Measurements from ENCODE around the gene SLC9A6.

The SLC9A6 gene

GRCh38 chrX:135985973-135986310, 707 bp downstream of the SLC9A6 start:
- DNase-seq (ENCODE audit: extremely low read depth, low read depth), result no peak
- no peak for TF ChIP-seq CTCF (IDR thresholded peaks at IDR 0.05; ENCODE audit: low read depth, low read length, missing control alignments)
- H3K4me3 ChIP-seq (replicated peaks; ENCODE audit: low read depth, low read length), result peak overlapping the region; percentile 61

- TF ChIP-seq CTCF (IDR thresholded peaks at IDR 0.05; ENCODE audit: low read depth, low read length, missing control alignments), result no peak
- no peak overlapping the region for H3K4me3 ChIP-seq (replicated peaks; ENCODE audit: low read depth, low read length)
- DNase-seq (ENCODE audit: extremely low read depth, low read depth), result no peak
Measured at GRCh38 chrX:135988245-135988644, 3.0 kb downstream of the SLC9A6 start.

- no peak overlapping the region for H3K4me3 ChIP-seq (replicated peaks; ENCODE audit: low read depth, low read length)
- no peak for DNase-seq (ENCODE audit: extremely low read depth, low read depth)
- no peak for TF ChIP-seq CTCF (IDR thresholded peaks at IDR 0.05; ENCODE audit: low read depth, low read length, missing control alignments)
Measured at GRCh38 chrX:136015016-136015415, 29.8 kb downstream of the SLC9A6 start.

GRCh38 chrX:136016881-136017280, 31.6 kb downstream of the SLC9A6 start:
- no peak for DNase-seq (ENCODE audit: extremely low read depth, low read depth)
- TF ChIP-seq CTCF (IDR thresholded peaks at IDR 0.05; ENCODE audit: low read depth, low read length, missing control alignments), result no peak

GRCh38 chrX:136019226-136019625, 34.0 kb downstream of the SLC9A6 start:
- TF ChIP-seq CTCF (IDR thresholded peaks at IDR 0.05; ENCODE audit: low read depth, low read length, missing control alignments), result no peak
- DNase-seq (ENCODE audit: extremely low read depth, low read depth), result no peak
- no peak overlapping the region for H3K4me3 ChIP-seq (replicated peaks; ENCODE audit: low read depth, low read length)

More at GRCh38 chrX:136016881-136017280, 31.6 kb downstream of the SLC9A6 start:
- H3K4me3 ChIP-seq (replicated peaks; ENCODE audit: low read depth, low read length), result no peak overlapping the region

- no peak for DNase-seq (ENCODE audit: extremely low read depth, low read depth)
- H3K4me3 ChIP-seq (replicated peaks; ENCODE audit: low read depth, low read length), result no peak overlapping the region
- no peak for TF ChIP-seq CTCF (IDR thresholded peaks at IDR 0.05; ENCODE audit: low read depth, low read length, missing control alignments)
Measured at GRCh38 chrX:136021160-136021559, 35.9 kb downstream of the SLC9A6 start.

GRCh38 chrX:136021903-136022302, 36.7 kb downstream of the SLC9A6 start:
- H3K4me3 ChIP-seq (replicated peaks; ENCODE audit: low read depth, low read length), result no peak overlapping the region
- DNase-seq (ENCODE audit: extremely low read depth, low read depth), result no peak
- TF ChIP-seq CTCF (IDR thresholded peaks at IDR 0.05; ENCODE audit: low read depth, low read length, missing control alignments), result no peak

All from HFF-Myc (cell line).